ENCODE data around the gene MED9.

DNA sequence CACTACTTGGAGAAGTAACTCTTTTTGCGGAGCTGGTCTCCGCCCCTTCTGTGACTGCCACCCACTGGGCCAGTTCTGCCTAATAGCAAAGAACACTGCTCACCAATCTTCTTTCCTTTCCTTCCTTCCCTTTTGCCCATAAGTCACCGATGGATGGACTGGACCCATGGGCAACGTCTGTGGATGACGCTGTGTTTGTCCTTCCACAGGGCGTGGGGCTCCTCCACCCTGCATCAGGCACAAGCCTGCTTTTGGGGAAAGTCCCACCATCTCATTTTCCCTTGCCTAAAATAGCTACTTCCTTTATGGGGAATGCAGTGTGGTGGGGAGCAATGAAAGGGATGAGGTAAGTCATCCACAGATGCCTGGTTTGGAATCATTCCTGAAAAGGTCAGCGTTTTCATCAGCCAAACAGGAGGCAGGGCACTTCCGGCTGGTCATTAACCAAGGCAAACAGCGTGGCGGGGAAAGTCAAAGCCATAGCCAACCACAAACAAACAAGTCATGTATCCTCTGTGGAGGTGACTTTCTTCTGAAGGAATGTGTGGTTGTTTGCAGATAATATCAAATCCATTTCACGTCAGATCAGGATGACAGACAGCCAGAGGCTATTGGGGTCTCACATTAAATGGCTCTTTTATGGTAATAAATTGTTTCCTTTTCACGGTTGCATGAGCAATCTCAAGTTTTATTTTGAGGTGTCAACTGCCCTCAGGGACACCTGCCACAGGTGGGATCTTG, 30.7 kb upstream of the MED9 start:
- TF ChIP-seq, protein P1, sequence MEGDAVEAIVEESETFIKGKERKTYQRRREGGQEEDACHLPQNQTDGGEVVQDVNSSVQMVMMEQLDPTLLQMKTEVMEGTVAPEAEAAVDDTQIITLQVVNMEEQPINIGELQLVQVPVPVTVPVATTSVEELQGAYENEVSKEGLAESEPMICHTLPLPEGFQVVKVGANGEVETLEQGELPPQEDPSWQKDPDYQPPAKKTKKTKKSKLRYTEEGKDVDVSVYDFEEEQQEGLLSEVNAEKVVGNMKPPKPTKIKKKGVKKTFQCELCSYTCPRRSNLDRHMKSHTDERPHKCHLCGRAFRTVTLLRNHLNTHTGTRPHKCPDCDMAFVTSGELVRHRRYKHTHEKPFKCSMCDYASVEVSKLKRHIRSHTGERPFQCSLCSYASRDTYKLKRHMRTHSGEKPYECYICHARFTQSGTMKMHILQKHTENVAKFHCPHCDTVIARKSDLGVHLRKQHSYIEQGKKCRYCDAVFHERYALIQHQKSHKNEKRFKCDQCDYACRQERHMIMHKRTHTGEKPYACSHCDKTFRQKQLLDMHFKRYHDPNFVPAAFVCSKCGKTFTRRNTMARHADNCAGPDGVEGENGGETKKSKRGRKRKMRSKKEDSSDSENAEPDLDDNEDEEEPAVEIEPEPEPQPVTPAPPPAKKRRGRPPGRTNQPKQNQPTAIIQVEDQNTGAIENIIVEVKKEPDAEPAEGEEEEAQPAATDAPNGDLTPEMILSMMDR (IDR thresholded peaks at IDR 0.05), result no peak
- TF ChIP-seq POLR2AphosphoS5 (IDR thresholded peaks at IDR 0.05), result no peak
